IMR-90 (cell line): Measurements from ENCODE around the gene AKT3. TPM values are rescaled to one million over a fixed set of nuclear protein-coding genes. Genes with fewer than 3 reads are reported as not detected.

Experiments
- ATAC-seq: fragments of 200-7000 bp; cut with Tn5 transposase; 2 replicates; pipeline ENCODE4 v1.9.1; 2020; ENCODE audit warnings: low read depth, mild to moderate bottlenecking, moderate library complexity
- BruUV-seq: library from RNA; stranded (reverse); fragments of 400-500 nt; replicated peaks from 2 replicates; lab custom pipeline; 2021; lab: Mats Ljungman, UMichigan
- CTCF ChIA-PET: fragments of 300-600 bp; formaldehyde crosslinking; extraction: SDS; loops from one replicate; lab custom pipeline; 2021; ENCODE audit warnings: antibody characterized with exemption; lab: Yijun Ruan, JAX
- POLR2A ChIA-PET: fragments of 300-600 bp; sonication (Branson Sonifier 250); formaldehyde crosslinking; loops from one replicate; lab custom pipeline; 2022; ENCODE audit warnings: antibody characterized with exemption; ENCODE audit not compliant: unreplicated experiment; lab: Charles Lee
- DNase-seq: peaks from one replicate; pipeline ENCODE4 v3.0.0; 2013
- H2AFZ ChIP-seq: replicated peaks from 2 replicates; pipeline ENCODE3; 2013; ENCODE audit warnings: low read length, mild to moderate bottlenecking; ENCODE audit not compliant: poor library complexity
- H2AK5ac ChIP-seq: 2 replicates; pipeline ENCODE4 v1.6.1; 2013; ENCODE audit warnings: low read depth, low read length, inconsistent platforms
- H2AK9ac ChIP-seq: replicated peaks from 2 replicates; pipeline ENCODE3; 2013; ENCODE audit warnings: mild to moderate bottlenecking, low read depth, low read length, moderate library complexity; ENCODE audit not compliant: poor library complexity
- H2BK120ac ChIP-seq: 2 replicates; pipeline ENCODE4 v1.6.1; 2013; ENCODE audit warnings: low read depth, low read length, inconsistent platforms
- H2BK15ac ChIP-seq: 3 replicates; pipeline ENCODE4 v1.6.1; 2013; ENCODE audit warnings: low read depth, low read length, inconsistent platforms
- H2BK20ac ChIP-seq: 2 replicates; pipeline ENCODE4 v1.6.1; 2013; ENCODE audit warnings: low read depth, mild to moderate bottlenecking, inconsistent platforms, low read length, moderate library complexity
- H2BK5ac ChIP-seq: 2 replicates; pipeline ENCODE4 v1.6.1; 2013; ENCODE audit warnings: mild to moderate bottlenecking, low read depth, low read length, inconsistent platforms; ENCODE audit not compliant: poor library complexity, severe bottlenecking
- H3K14ac ChIP-seq: replicated peaks from 2 replicates; pipeline ENCODE4 v1.6.1; 2013; ENCODE audit warnings: low read depth, low read length, inconsistent platforms
- H3K18ac ChIP-seq: 2 replicates; pipeline ENCODE4 v1.6.1; 2013; ENCODE audit warnings: low read depth, low read length, control low read depth
- H3K23ac ChIP-seq: 2 replicates; pipeline ENCODE4 v1.6.1; 2013; ENCODE audit warnings: low read depth, low read length, inconsistent platforms
- H3K27ac ChIP-seq: 2 replicates; pipeline ENCODE4 v1.5.1; 2013; ENCODE audit warnings: mild to moderate bottlenecking, control low read depth, low read length; ENCODE audit not compliant: insufficient read depth
- H3K27me3 ChIP-seq: 2 replicates; pipeline ENCODE4 v1.6.1; 2013; ENCODE audit warnings: low read length; ENCODE audit not compliant: control insufficient read depth, insufficient read depth
- H3K36me3 ChIP-seq: 2 replicates; pipeline ENCODE4 v1.6.1; 2013; ENCODE audit warnings: low read length, mixed read lengths; ENCODE audit not compliant: control insufficient read depth, insufficient read depth
- H3K4ac ChIP-seq: 2 replicates; pipeline ENCODE4 v1.6.1; 2013; ENCODE audit warnings: low read depth, low read length, inconsistent platforms
- H3K4me1 ChIP-seq: 2 replicates; pipeline ENCODE4 v1.6.1; 2013; ENCODE audit warnings: low read length, mixed read lengths; ENCODE audit not compliant: control insufficient read depth, insufficient read depth
- H3K4me2 ChIP-seq: 2 replicates; pipeline ENCODE4 v1.6.1; 2013; ENCODE audit warnings: low read depth, mild to moderate bottlenecking, control low read depth, low read length, moderate library complexity
- H3K4me3 ChIP-seq: 2 replicates; pipeline ENCODE4 v1.5.1; 2013; ENCODE audit warnings: low read depth, mild to moderate bottlenecking, control low read depth, low read length, moderate library complexity; ENCODE audit not compliant: insufficient read depth
- H3K56ac ChIP-seq: 2 replicates; pipeline ENCODE4 v1.6.1; 2013; ENCODE audit warnings: low read length, inconsistent platforms; ENCODE audit not compliant: insufficient read depth; ENCODE audit errors: extremely low read depth
- H3K79me1 ChIP-seq, 2 experiments: 2 replicates each; pipeline ENCODE4 v1.6.1; 2013; ENCODE audit warnings: low read length in 2 of 2, inconsistent platforms in 1 of 2, low read depth in 1 of 2
- H3K9ac ChIP-seq: 2 replicates; pipeline ENCODE4 v1.6.1; 2013; ENCODE audit warnings: low read depth, low read length, control low read depth
- H3K9me1 ChIP-seq: 2 replicates; pipeline ENCODE4 v1.6.1; 2013; ENCODE audit warnings: low read length, inconsistent platforms; ENCODE audit not compliant: insufficient read depth
- H3K9me3 ChIP-seq: 2 replicates; pipeline ENCODE4 v1.6.1; 2013; ENCODE audit warnings: low read length; ENCODE audit not compliant: control insufficient read depth, insufficient read depth
- H4K20me1 ChIP-seq: 2 replicates; pipeline ENCODE4 v1.6.1; 2013; ENCODE audit warnings: low read length, inconsistent platforms; ENCODE audit not compliant: insufficient read depth
- H4K5ac ChIP-seq: 2 replicates; pipeline ENCODE4 v1.6.1; 2013; ENCODE audit warnings: mild to moderate bottlenecking, low read depth, low read length, control low read depth
- H4K8ac ChIP-seq, 2 experiments: 2 replicates each; pipeline ENCODE4 v1.6.1; 2013; ENCODE audit warnings: low read depth in 2 of 2, low read length in 2 of 2, control low read depth in 1 of 2, inconsistent platforms in 1 of 2
- H4K91ac ChIP-seq: 2 replicates; pipeline ENCODE4 v1.6.1; 2013; ENCODE audit warnings: low read depth, low read length, inconsistent platforms; ENCODE audit not compliant: insufficient read depth
- BHLHE40 ChIP-seq: fragments of 150-350 bp; IDR thresholded peaks from 2 replicates; pipeline ENCODE4 v1.6.1; 2016; ENCODE audit warnings: mild to moderate bottlenecking, low read depth, low read length
- CHD1 ChIP-seq: IDR thresholded peaks from 2 replicates; pipeline ENCODE4 v1.6.1; 2012; ENCODE audit warnings: low read depth, low read length, improper control_type of control experiment
- NFE2L2 ChIP-seq: fragments of 150-350 bp; IDR thresholded peaks from 2 replicates; pipeline ENCODE4 v1.6.1; 2016; ENCODE audit warnings: low read depth, mild to moderate bottlenecking, low read length
- RCOR1 ChIP-seq: IDR thresholded peaks from 2 replicates; pipeline ENCODE4 v1.6.1; 2012; ENCODE audit warnings: mild to moderate bottlenecking, low read length, improper control_type of control experiment; ENCODE audit not compliant: insufficient replicate concordance
- RFX5 ChIP-seq: IDR thresholded peaks from 2 replicates; pipeline ENCODE4 v1.8.0; 2012; ENCODE audit warnings: low read depth, mild to moderate bottlenecking, low read length, moderate library complexity
- USF2 ChIP-seq: fragments of 150-350 bp; IDR thresholded peaks from 2 replicates; pipeline ENCODE4 v1.6.1; 2017; ENCODE audit warnings: mild to moderate bottlenecking, antibody characterized with exemption, low read length, low read depth
- WGBS, 2 experiments: methylation state at CpG; one replicate each; pipeline versions ENCODE4 v1.1.5 to v1.1.7; 2013; ENCODE audit warnings: missing lambda C conversion rate in 2 of 2; ENCODE audit not compliant: insufficient read length in 1 of 2; ENCODE audit errors: extremely low coverage in 2 of 2; 5-methylcytosine and 5-hydroxymethylcytosine counted together
- dilution Hi-C: fragments of 300-500 bp; cut with HindIII; formaldehyde crosslinking; loops from one replicate; pipeline ENCODE4 v1.14.3; 2018; ENCODE audit warnings: low sequenced_read_pairs; ENCODE audit not compliant: unreplicated experiment
- in situ Hi-C: fragments of 300-500 bp; cut with MboI; formaldehyde crosslinking; loops from 3 replicates; pipeline ENCODE4 v1.14.3; 2019; ENCODE audit warnings: low sequenced_read_pairs, inconsistent platforms, mixed read lengths
- intact Hi-C: fragments of 100-400 bp; cut with micrococcal nuclease; formaldehyde crosslinking; loops from 2 replicates; pipeline ENCODE4 v1.10.0; 2022
- polyA plus RNA-seq, 3 experiments: library from polyadenylated mRNA; depleted of rRNA; stranded (reverse); fragments of >200 nt; gene quantifications; 2 replicates each; pipeline ENCODE4 v1.2.3, GENCODE V29; 2012; ENCODE audit warnings: low replicate concordance in 1 of 3
- total RNA-seq: library from RNA; depleted of rRNA; stranded (reverse); fragments of >200 nt; gene quantifications from 2 replicates; pipeline ENCODE4 v1.2.3, GENCODE V29; 2012

Gene AKT3
- total and polyA plus RNA-seq, 2 of the 4 experiments (the other 2 are of a cell fraction) = 15.2 to 19.4 TPM

GRCh38 chr1:243488459-243489157, 361.4 kb downstream of the AKT3 start:
- Histone ChIP-seq H2AFZ (no peak overlapping the region), H2BK20ac (no peak overlapping the region), H3K18ac (no peak overlapping the region), H2BK5ac (no peak overlapping the region), H3K23ac (no peak overlapping the region), H2AK9ac (no peak overlapping the region), H3K9me1 (peaks cover 3% of the 10 kb centered on the region; the same call in 1 of the 2 replicates), H3K9ac (no peak overlapping the region), H3K4ac (no peak overlapping the region), H3K4me2 (no peak overlapping the region), H3K56ac (no peak overlapping the region), H3K4me1 (peaks cover 12% of the 10 kb centered on the region), H3K9me3 (no peaks in the 10 kb centered on the region), H3K14ac (no peak overlapping the region), H3K27me3 (no peaks in the 10 kb centered on the region), H4K5ac (no peak overlapping the region), H4K8ac (no peak overlapping the region), H3K27ac (no peak overlapping the region), H4K20me1 (no peaks in the 10 kb centered on the region), H4K91ac (no peak overlapping the region), H2BK15ac (no peak overlapping the region), H3K36me3 (no peaks in the 10 kb centered on the region; the same call in 1 of the 2 replicates), H3K79me1 (peaks cover 0 to 4% of the 10 kb centered on the region in 2 experiments; a peak in 1 of 4 replicates), H2BK120ac (no peak overlapping the region), H2AK5ac (no peak overlapping the region), H3K4me3 (no peak overlapping the region)
- WGBS, 2 experiments = 80% methylated on average over 1 of the region's 20 CpGs; no CpG with 5 or more reads in 1 of the 2 experiments
- intact Hi-C loops = no loop called here
- no peak for ATAC-seq
- no TSS peak for BruUV-seq
- dilution Hi-C loops = no loop called here
- TF ChIP-seq RFX5 = no peak
- no peak for TF ChIP-seq NFE2L2
- TF ChIP-seq RCOR1 = no peak
- no peak for TF ChIP-seq CHD1
- TF ChIP-seq USF2 = no peak
- no peak for TF ChIP-seq BHLHE40
- DNase-seq = no peak
- CTCF ChIA-PET = no interaction called here
- in situ Hi-C loops = loop anchor here (25.0 kb wide), 1 partner anchor 799 kb away; no protein-coding TSS in a partner anchor
- POLR2A ChIA-PET = no interaction called here
